Measurements from ENCODE around the gene MC1R.
"Not testable (repeated sequence)": the region's sequence is repeated elsewhere in the genome, so short reads cannot be mapped to it uniquely, and the experiment has no call there.

The MC1R gene

DNA sequence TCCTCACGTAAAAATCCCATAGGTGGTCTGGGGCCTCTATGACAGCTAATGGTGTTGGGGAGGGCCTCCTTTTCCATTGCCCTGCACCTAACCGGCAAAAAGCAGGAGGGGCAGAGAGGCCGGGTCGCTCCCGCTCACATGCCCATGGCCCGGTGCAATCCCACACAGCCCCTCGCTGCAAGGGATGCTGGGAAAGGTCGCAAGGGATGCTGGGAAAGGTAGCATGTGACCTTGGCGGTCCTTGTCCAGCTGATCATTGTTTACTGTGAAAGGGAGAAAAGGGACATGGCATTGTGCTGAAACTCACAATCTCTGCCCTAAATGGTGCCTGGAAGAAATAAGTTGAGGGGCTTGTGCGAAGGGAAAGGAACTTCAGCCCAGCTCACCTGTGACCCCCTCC lies 39.9 kb downstream of the MC1R start:
- DNase-seq (ENCODE audit: low read depth in 2 of 2) = no peak

DNA sequence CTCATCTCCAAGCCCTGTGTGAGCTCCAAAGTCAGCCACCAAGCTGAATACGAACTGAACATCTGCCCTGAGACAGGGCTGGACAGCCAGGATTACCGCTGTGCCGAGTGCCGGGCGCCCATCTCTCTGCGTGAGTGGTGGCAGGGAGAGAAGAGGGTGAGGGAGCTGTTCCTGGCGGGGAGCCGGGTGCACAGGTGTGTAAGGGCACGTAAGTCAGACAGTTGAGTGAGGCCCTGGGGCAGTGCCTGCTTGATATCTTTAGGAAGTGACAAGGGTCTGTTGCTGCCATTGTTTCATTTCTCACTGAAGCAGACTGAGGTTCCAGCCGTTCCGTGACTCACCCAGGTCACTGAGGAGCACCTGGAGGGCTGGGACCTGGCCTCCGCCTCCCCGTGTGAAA lies 42.3 kb downstream of the MC1R start:
- DNase-seq (ENCODE audit: low read depth in 2 of 2) = no peak

DNA sequence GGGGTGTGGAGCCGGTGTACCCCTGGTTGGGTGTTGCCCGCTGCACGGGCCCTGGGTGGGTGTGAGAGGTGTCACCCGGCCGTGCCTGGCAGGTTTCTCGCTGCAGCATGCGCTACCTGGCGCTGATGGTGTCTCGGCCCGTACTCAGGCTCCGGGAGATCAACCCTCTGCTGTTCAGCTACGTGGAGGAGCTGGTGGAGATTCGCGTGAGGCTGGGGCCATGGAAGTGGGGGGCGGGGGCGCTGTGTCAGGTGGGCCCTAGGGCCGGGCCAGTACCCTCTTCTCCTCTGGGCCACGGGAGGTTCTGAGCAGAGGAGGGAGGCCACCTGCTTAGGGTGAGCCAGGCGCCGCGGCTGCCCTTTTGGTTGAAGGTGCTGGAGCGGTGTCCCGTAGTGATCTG lies 43.3 kb downstream of the MC1R start:
- DNase-seq (ENCODE audit: low read depth in 2 of 2) = no peak

DNA sequence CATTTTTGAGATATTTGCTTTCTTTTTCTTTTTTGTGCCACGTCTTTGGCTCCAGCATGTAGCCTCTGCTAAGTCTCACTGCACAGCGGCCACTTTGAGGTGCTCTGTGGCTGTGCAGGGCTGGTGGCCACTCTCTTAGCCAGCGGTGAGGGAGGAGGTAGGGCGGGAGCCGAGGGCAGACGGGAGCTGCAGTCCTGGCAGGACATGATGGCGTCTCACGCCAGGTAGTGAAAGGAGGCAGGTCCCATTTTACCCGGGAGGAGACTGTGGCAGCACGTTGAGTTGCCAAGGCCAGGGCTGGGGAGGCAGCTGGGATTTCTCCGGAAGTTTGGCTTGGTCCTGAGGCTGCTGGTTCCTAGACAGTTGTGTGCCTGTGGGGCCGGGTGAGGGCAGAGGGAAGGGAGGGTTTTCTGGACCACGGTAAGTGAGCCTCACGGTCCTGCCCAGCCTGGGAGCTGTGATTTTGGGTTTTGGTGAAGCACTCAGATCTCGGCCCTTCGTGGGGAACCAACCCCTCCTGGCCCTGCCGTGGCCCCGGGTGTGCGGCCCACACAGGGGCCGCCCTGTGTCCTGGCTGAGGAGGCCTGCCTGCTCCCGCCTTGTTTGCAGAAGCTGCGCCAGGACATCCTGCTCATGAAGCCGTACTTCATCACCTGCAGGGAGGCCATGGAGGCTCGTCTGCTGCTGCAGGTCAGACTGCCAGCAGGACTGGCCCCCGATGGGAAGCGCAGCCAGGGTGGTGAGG lies 44.3 kb downstream of the MC1R start:
- no peak for DNase-seq (ENCODE audit: low read depth in 2 of 2)

DNA sequence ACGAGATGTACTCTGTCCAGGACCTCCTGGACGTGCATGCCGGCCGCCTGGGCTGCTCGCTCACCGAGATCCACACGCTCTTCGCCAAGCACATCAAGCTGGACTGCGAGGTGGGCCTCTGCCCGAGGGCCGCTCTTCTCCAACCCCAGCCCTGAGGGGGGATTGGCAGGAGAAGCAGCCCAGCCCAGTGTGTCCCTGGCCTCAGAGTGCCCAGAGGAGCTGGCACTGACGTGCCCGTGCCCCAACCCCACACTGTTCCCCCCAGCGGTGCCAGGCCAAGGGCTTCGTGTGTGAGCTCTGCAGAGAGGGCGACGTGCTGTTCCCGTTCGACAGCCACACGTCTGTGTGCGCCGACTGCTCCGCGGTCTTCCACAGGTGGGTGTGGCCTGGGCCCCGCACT lies 45.5 kb downstream of the MC1R start:
- DNase-seq (ENCODE audit: low read depth in 2 of 2) = no peak

DNA sequence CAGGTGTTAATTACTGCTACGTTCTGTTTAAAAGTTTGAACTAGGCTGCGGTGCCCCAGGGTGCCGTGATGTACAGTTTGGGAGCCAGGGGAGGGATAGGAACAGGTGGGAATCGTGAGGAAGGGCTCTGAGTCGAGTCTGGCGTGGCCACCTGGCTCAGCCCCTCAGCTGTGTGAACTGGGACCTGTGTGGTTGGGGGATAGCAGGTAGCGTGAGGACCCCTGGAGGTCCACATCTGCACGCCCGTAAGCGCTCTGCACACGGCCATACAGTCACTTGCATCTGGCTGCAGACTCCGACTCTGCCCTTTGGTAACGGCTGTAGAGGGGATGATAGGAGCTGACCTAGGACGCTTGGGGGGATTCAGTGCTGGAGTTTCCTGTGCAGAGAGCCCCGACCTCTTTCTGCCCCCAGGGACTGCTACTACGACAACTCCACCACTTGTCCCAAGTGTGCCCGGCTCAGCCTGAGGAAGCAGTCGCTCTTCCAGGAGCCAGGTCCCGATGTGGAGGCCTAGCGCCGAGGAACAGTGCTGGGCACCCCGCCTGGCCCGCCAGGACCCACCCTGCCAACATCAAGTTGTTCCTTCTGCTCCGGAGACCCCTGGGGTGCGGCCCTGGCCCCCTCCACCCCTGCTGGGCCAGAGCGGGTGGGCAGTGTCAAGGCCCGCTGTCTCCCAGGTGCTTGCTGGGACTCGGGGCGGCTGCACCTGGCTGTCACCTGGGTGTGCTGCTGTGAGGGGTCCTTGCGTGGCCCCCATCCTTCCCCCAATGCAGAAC lies 47.0 kb downstream of the MC1R start:
- DNase-seq (ENCODE audit: low read depth in 2 of 2) = no peak

DNA sequence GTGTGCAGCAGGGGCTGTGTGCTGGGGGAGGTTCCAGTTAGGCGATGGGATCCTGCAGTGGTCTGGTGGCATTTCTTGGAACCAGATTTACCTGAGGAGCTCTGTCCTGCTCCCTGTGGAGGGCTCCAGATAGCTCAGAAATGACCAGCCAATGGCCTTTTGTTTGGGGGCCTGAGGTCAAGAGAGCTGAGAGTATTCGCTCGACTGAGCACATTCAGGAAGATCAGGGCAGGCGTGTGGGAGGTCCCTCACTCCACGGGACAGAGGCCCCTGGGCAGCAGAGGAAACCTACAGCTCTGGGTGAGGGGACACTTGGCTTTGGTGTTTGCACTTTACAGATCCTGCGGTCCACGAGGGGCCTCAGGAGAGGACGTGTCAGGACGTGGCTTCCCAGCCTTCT lies 48.1 kb downstream of the MC1R start:
- no peak for DNase-seq (ENCODE audit: low read depth in 2 of 2)

DNA sequence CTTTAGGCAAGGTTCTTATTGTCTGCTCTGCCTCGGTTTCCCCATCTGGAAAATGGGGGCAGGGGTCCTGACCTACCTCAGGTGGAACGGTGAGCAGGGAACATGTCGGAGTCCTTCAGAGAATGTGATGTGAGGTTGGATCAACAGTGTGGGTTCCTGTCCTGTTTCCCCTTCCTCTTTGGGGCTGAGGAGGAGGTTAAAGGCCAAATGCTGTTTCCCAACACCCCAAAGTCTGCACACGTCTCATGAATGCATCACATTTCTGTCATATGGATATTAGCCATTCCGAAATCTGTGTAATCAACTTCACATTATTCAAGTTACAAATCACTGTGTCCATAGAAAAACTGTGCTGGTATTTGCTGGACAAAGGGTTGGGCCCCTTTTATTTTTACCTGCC lies 48.8 kb downstream of the MC1R start:
- not testable (repeated sequence) for DNase-seq (ENCODE audit: low read depth in 2 of 2)

DNA sequence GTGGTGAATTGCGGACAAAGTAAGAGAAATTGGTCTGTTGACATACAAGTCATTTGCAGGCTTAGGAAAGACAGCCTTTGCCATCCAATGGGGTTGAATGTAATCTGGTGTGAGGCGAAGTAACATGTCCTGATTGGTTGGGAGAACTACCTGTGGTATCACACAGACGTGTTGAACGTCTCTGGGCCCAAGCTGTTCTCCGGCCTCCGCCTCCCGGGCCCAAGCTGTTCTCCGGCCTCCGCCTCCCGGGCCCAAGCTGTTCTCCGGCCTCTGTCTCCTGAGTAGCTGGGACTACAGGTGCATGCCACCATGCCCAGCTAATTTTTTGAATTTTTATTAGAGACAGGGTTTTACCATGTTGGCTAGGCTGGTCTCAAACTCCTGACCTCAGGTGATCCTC lies 49.4 kb downstream of the MC1R start:
- not testable (repeated sequence) for DNase-seq (ENCODE audit: low read depth in 2 of 2)

DNA sequence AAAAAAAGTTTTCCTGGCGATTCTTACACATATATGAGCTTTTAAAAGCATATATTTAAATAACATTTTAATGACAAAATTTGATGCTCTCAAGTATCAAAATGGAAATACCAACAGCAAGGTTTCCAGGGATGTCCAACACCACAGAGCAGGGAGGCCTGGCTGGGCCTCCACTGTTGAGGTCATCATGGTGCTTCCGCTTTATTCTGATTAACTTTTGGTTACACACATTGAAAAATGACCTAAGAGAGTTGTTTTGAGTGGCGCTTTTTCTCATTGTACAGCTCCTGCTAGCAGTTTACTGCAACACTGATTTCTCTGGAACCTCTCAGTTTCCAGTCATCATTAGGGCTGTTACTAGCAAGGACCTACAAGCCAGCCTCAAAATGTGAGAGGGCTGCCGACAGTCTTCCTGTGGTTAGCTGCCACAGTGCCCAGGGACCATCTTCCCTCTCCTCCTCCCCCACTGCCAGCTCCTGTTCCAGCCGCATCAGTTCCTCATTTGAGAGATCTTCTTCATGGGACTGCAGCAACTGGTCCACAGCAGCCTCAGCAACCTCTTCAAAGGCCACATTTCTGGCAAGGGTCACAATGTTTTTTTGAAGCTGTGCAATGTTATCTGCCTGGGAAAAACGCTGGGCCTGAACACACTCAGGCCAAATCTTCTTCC lies 51.2 kb downstream of the MC1R start:
- no peak for DNase-seq (ENCODE audit: low read depth in 2 of 2)
